ENCODE results near the gene CERT1.

DNA sequence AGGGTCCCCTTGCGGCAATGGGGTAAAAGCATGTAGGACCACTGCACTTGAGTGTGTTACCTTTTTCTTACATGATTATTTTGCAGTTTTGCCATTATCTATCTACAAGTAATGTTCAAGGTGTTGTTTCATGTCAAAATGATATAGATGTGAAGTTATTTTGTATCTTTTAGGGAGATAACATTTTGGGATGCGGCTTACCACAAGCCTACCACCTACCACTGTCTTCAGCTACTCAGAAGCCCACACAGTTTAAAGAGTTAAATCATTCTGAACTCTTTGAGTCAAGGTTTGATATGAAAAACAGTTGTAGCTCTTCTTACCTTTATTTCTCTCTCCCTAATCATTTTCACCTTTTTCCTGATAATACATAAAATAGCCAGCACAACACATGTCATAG lies 19.8 kb downstream of the CERT1 start:
- TF ChIP-seq CTCF (conservative IDR thresholded peaks at IDR 0.05; ENCODE audit: low read depth, low read length) = no peak
- TF ChIP-seq EZH2 (IDR thresholded peaks at IDR 0.05; ENCODE audit: borderline replicate concordance, low read depth, low read length, poor library complexity, severe bottlenecking) = no peak
